Keratinocyte (primary cell): ENCODE results near the gene QSOX2.

Source experiments
- EZH2 ChIP-seq: IDR thresholded peaks from one replicate; pipeline ENCODE4 v1.6.1; 2012; ENCODE audit warnings: inconsistent platforms, mild to moderate bottlenecking, low read length, moderate library complexity
- TF ChIP-seq, protein P1 (sequence below), 3 experiments: IDR thresholded peaks in 1 of 3; conservative IDR thresholded peaks in 1 of 3; optimal IDR thresholded peaks in 1 of 3; 2 replicates in 2 of 3; 3 replicates in 1 of 3; pipeline versions ENCODE3 to v1.5.1; 2011; ENCODE audit warnings: low read length in 3 of 3, mild to moderate bottlenecking in 3 of 3, moderate library complexity in 2 of 3, control low read depth in 1 of 3, inconsistent platforms in 1 of 3; ENCODE audit not compliant: insufficient read depth in 2 of 3; ENCODE audit errors: extremely low read depth in 1 of 3

GRCh38 chr9:136255166-136255538 is 9.5 kb upstream of the QSOX2 start:
- TF ChIP-seq, protein P1, sequence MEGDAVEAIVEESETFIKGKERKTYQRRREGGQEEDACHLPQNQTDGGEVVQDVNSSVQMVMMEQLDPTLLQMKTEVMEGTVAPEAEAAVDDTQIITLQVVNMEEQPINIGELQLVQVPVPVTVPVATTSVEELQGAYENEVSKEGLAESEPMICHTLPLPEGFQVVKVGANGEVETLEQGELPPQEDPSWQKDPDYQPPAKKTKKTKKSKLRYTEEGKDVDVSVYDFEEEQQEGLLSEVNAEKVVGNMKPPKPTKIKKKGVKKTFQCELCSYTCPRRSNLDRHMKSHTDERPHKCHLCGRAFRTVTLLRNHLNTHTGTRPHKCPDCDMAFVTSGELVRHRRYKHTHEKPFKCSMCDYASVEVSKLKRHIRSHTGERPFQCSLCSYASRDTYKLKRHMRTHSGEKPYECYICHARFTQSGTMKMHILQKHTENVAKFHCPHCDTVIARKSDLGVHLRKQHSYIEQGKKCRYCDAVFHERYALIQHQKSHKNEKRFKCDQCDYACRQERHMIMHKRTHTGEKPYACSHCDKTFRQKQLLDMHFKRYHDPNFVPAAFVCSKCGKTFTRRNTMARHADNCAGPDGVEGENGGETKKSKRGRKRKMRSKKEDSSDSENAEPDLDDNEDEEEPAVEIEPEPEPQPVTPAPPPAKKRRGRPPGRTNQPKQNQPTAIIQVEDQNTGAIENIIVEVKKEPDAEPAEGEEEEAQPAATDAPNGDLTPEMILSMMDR (optimal IDR thresholded peaks at IDR 0.05 in 1 of 3, IDR thresholded peaks at IDR 0.05 in 1 of 3, conservative IDR thresholded peaks at IDR 0.05 in 1 of 3; ENCODE audit: extremely low read depth in 1 of 3, insufficient read depth in 2 of 3, low read length in 3 of 3): no peak
- no peak for TF ChIP-seq EZH2
